HepG2 (cell line): ENCODE data around the gene TOM1L2. TPM values are rescaled to one million over a fixed set of nuclear protein-coding genes. Genes with fewer than 3 reads are reported as not detected.

Experiments
- BCL6 ChIP-seq: IDR thresholded peaks from 2 replicates; pipeline ENCODE4 v1.6.1; 2016; ENCODE audit warnings: missing genetic modification reagents, missing compliant biosample characterization
- HDAC2 ChIP-seq: sonication (generic); formaldehyde crosslinking; IDR thresholded peaks from 2 replicates; pipeline ENCODE4 v1.4.0; 2020; ENCODE audit warnings: missing genetic modification reagents
- IKZF5 ChIP-seq: IDR thresholded peaks from 2 replicates; pipeline ENCODE4 v1.6.1; 2018; ENCODE audit warnings: missing genetic modification reagents, mild to moderate bottlenecking, missing compliant biosample characterization
- KLF12 ChIP-seq: sonication (generic); formaldehyde crosslinking; IDR thresholded peaks from 2 replicates; pipeline ENCODE4 v1.4.0; 2020; ENCODE audit warnings: missing genetic modification reagents, borderline replicate concordance
- NFKB2 ChIP-seq: sonication (generic); formaldehyde crosslinking; IDR thresholded peaks from 2 replicates; pipeline ENCODE4 v1.4.0; 2020; ENCODE audit warnings: missing genetic modification reagents, borderline replicate concordance
- PHF8 ChIP-seq: sonication (generic); formaldehyde crosslinking; IDR thresholded peaks from 2 replicates; pipeline ENCODE4 v1.5.0; 2020; ENCODE audit warnings: missing genetic modification reagents
- RFX5 ChIP-seq: IDR thresholded peaks from 2 replicates; pipeline ENCODE4 v1.6.1; 2011; ENCODE audit warnings: low read depth, low read length, improper control_type of control experiment
- SATB2 ChIP-seq: sonication (generic); formaldehyde crosslinking; IDR thresholded peaks from 2 replicates; pipeline ENCODE4 v1.5.0; 2020; ENCODE audit warnings: missing genetic modification reagents
- SOX6 ChIP-seq, 2 experiments: fragments of 450-650 bp in 1 of 2; sonication (generic) in 1 of 2; formaldehyde crosslinking in 1 of 2; IDR thresholded peaks; 2 replicates each; pipeline versions ENCODE4 v1.4.0 to v1.6.1; 2017 to 2020; ENCODE audit warnings: antibody characterized with exemption in 1 of 2, mild to moderate bottlenecking in 1 of 2, missing genetic modification reagents in 1 of 2
- SP5 ChIP-seq: IDR thresholded peaks from 2 replicates; pipeline ENCODE4 v1.6.1; 2016; ENCODE audit warnings: low read depth, borderline replicate concordance
- TBX2 ChIP-seq: sonication (generic); formaldehyde crosslinking; IDR thresholded peaks from 2 replicates; pipeline ENCODE4 v1.5.0; 2020; ENCODE audit warnings: missing genetic modification reagents, mild to moderate bottlenecking, borderline replicate concordance
- TEAD3 ChIP-seq: optimal IDR thresholded peaks from 2 replicates; pipeline ENCODE3; 2016; ENCODE audit warnings: borderline replicate concordance
- ZFP1 ChIP-seq: IDR thresholded peaks from 2 replicates; pipeline ENCODE4 v1.6.1; 2016
- ZMAT3 ChIP-seq: sonication (generic); formaldehyde crosslinking; conservative IDR thresholded peaks from 2 replicates; pipeline ENCODE4 v1.7.0; 2021; ENCODE audit warnings: missing genetic modification reagents
- ZNF263 ChIP-seq: sonication (generic); formaldehyde crosslinking; IDR thresholded peaks from 2 replicates; pipeline ENCODE4 v1.4.0; 2020; ENCODE audit warnings: missing genetic modification reagents
- ZNF414 ChIP-seq: sonication (generic); formaldehyde crosslinking; IDR thresholded peaks from 2 replicates; pipeline ENCODE4 v1.5.0; 2020; ENCODE audit warnings: missing genetic modification reagents
- ZNF563 ChIP-seq: sonication (generic); formaldehyde crosslinking; IDR thresholded peaks from 2 replicates; pipeline ENCODE4 v1.8.0; 2022; ENCODE audit warnings: mild to moderate bottlenecking, moderate library complexity, missing genetic modification reagents
- ZZZ3 ChIP-seq: sonication (generic); formaldehyde crosslinking; IDR thresholded peaks from 2 replicates; pipeline ENCODE4 v1.4.0; 2020; ENCODE audit warnings: missing genetic modification reagents, mild to moderate bottlenecking, borderline replicate concordance
- polyA plus RNA-seq, 8 experiments: library from polyadenylated mRNA; depleted of rRNA in 3 of 8; stranded (reverse) in 7 of 8; unstranded in 1 of 8; fragments of >200 nt; fragmentation: Illumina TruSeq in 4 of 8; extraction: Trizol in 4 of 8; gene quantifications; 2 replicates each; pipeline versions ENCODE4 v1.2.1 to v1.2.3, GENCODE V29; 2011 to 2016; ENCODE audit warnings: low read depth in 4 of 8, missing spikeins in 1 of 8, mixed read lengths in 1 of 8; ENCODE audit not compliant: insufficient read depth in 1 of 8
- total RNA-seq, 5 experiments: library from RNA; depleted of rRNA; stranded (reverse); fragments of >200 nt; fragmentation: Illumina TruSeq; extraction: Trizol; gene quantifications; 2 replicates each; pipeline ENCODE4 v1.2.3, GENCODE V29; 2016; ENCODE audit warnings: low read depth in 1 of 5
- TF ChIP-seq, protein P1 (sequence below): sonication (generic); IDR thresholded peaks from 2 replicates; pipeline ENCODE4 v1.6.1; 2016; ENCODE audit warnings: low read depth, borderline replicate concordance
- TF ChIP-seq, protein P2 (sequence below): sonication (generic); formaldehyde crosslinking; IDR thresholded peaks from 2 replicates; pipeline ENCODE4 v1.8.1; 2023; ENCODE audit warnings: mild to moderate bottlenecking, missing genetic modification reagents, borderline replicate concordance
- TF ChIP-seq, protein P3 (sequence below): sonication (generic); formaldehyde crosslinking; IDR thresholded peaks from 2 replicates; pipeline ENCODE4 v1.4.0; 2020; ENCODE audit warnings: mild to moderate bottlenecking, missing genetic modification reagents

Gene TOM1L2
- total and polyA plus RNA-seq, 2 of the 13 experiments (the other 11 are each of a cell fraction or from before 2014, with no cell fraction given), result 4.7 to 7.4 TPM

DNA sequence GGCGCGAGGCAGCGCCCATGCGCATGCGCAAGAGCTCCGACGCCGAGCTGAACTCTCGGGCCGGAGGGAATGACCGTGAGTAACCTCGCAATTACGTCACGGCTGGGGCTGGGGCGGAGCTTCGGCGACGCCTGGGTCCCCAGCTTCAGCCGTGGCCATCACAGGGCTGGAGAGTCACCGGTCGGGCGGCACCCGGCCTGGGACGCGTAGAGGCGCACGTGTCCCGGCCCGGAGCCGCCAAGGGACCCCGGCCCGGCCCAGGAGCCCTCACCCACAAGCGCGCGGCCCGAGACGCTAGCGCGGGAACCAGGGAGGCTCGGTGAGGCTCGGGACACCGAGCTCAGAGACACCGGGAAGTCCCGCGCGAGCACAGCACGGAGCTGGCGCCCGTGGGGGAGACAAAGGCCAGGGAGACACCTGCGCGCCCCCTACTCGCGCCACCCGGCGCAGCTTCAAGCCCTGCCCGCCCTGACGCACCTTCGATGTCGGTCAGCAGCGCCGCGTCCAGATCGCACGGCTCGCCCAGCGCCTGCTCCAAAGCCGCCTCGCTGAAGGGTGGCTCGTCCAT is 135.9 kb downstream of the TOM1L2 start (continued):
- TF ChIP-seq, protein P1, sequence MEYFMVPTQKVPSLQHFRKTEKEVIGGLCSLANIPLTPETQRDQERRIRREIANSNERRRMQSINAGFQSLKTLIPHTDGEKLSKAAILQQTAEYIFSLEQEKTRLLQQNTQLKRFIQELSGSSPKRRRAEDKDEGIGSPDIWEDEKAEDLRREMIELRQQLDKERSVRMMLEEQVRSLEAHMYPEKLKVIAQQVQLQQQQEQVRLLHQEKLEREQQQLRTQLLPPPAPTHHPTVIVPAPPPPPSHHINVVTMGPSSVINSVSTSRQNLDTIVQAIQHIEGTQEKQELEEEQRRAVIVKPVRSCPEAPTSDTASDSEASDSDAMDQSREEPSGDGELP, result peak; percentile 67; the same call in 1 of the 2 replicates
- TF ChIP-seq, protein P2, sequence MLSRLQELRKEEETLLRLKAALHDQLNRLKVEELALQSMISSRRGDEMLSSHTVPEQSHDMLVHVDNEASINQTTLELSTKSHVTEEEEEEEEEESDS, result peak; percentile 51; the same call in 1 of the 2 replicates
- TF ChIP-seq ZFP1 (no peak), ZNF414 (CRISPR knock-in tag) (peak; percentile 80; the same call in 1 of the 2 replicates), HDAC2 (CRISPR knock-in tag) (peak; percentile 73; the same call in 1 of the 2 replicates), TBX2 (peak; percentile 64; the same call in 1 of the 2 replicates), ZZZ3 (CRISPR knock-in tag) (no peak), IKZF5 (CRISPR knock-in tag) (peak; percentile 82; the same call in 1 of the 2 replicates), ZMAT3 (CRISPR knock-in tag) (peak; percentile 28; the same call in 1 of the 2 replicates), ZNF563 (peak; percentile 66; the same call in 1 of the 2 replicates), BCL6 (peak; percentile 74), ZNF263 (peak; percentile 23), SOX6 (IDR thresholded peaks at IDR 0.05) (no peak), SOX6 (CRISPR knock-in tag; IDR thresholded peaks at IDR 0.05) (peak; percentile 70), PHF8 (CRISPR knock-in tag) (peak; percentile 79), SP5 (CRISPR knock-in tag) (peak; percentile 48; the same call in 1 of the 2 replicates), TEAD3 (peak; percentile 18), SATB2 (CRISPR knock-in tag) (peak; percentile 43; the same call in 1 of the 2 replicates), RFX5 (peak; percentile 79), NFKB2 (CRISPR knock-in tag) (peak; percentile 91), KLF12 (CRISPR knock-in tag) (peak; percentile 72; the same call in 1 of the 2 replicates)
- TF ChIP-seq, protein P3, sequence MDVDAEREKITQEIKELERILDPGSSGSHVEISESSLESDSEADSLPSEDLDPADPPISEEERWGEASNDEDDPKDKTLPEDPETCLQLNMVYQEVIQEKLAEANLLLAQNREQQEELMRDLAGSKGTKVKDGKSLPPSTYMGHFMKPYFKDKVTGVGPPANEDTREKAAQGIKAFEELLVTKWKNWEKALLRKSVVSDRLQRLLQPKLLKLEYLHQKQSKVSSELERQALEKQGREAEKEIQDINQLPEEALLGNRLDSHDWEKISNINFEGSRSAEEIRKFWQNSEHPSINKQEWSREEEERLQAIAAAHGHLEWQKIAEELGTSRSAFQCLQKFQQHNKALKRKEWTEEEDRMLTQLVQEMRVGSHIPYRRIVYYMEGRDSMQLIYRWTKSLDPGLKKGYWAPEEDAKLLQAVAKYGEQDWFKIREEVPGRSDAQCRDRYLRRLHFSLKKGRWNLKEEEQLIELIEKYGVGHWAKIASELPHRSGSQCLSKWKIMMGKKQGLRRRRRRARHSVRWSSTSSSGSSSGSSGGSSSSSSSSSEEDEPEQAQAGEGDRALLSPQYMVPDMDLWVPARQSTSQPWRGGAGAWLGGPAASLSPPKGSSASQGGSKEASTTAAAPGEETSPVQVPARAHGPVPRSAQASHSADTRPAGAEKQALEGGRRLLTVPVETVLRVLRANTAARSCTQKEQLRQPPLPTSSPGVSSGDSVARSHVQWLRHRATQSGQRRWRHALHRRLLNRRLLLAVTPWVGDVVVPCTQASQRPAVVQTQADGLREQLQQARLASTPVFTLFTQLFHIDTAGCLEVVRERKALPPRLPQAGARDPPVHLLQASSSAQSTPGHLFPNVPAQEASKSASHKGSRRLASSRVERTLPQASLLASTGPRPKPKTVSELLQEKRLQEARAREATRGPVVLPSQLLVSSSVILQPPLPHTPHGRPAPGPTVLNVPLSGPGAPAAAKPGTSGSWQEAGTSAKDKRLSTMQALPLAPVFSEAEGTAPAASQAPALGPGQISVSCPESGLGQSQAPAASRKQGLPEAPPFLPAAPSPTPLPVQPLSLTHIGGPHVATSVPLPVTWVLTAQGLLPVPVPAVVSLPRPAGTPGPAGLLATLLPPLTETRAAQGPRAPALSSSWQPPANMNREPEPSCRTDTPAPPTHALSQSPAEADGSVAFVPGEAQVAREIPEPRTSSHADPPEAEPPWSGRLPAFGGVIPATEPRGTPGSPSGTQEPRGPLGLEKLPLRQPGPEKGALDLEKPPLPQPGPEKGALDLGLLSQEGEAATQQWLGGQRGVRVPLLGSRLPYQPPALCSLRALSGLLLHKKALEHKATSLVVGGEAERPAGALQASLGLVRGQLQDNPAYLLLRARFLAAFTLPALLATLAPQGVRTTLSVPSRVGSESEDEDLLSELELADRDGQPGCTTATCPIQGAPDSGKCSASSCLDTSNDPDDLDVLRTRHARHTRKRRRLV (CRISPR knock-in tag), result no peak
